ENCODE measurements around the gene C9orf72.
A peak's percentile ranks its signal among the peaks of the same experiment; 100 is the strongest.

The C9orf72 gene

GRCh38 chr9:27537756-27538155 lies 35.5 kb downstream of the C9orf72 start:
- no peaks in the 10 kb centered on the region for H3K36me3 ChIP-seq (ENCODE audit: control insufficient read depth, insufficient read depth, low read length)
- H3K9me3 ChIP-seq (ENCODE audit: control insufficient read depth, insufficient read depth, low read length) = no peaks in the 10 kb centered on the region
- H3K27me3 ChIP-seq (ENCODE audit: control insufficient read depth, insufficient read depth, low read length) = no peaks in the 10 kb centered on the region
- H3K4me1 ChIP-seq (ENCODE audit: control insufficient read depth, insufficient read depth, low read length) = peaks cover 5% of the 10 kb centered on the region; the same call in 1 of the 2 replicates
- no peak overlapping the region for H3K9ac ChIP-seq (ENCODE audit: low read depth, low read length)
- no peak overlapping the region for H3K27ac ChIP-seq (ENCODE audit: low read depth, low read length)
- no peak overlapping the region for H3K4me3 ChIP-seq (ENCODE audit: low read depth, low read length)

- no peak overlapping the region for H3K27ac ChIP-seq (ENCODE audit: low read depth, low read length)
- peaks cover 5% of the 10 kb centered on the region; the same call in 1 of the 2 replicates for H3K4me1 ChIP-seq (ENCODE audit: control insufficient read depth, insufficient read depth, low read length)
- no peak overlapping the region for H3K4me3 ChIP-seq (ENCODE audit: low read depth, low read length)
Measured at GRCh38 chr9:27537027-27537435, 36.2 kb downstream of the C9orf72 start.

GRCh38 chr9:27536168-27536567 lies 37.1 kb downstream of the C9orf72 start:
- no peak overlapping the region for H3K4me3 ChIP-seq (ENCODE audit: low read depth, low read length)
- peaks cover 5% of the 10 kb centered on the region; the same call in 1 of the 2 replicates for H3K4me1 ChIP-seq (ENCODE audit: control insufficient read depth, insufficient read depth, low read length)
- no peaks in the 10 kb centered on the region for H3K36me3 ChIP-seq (ENCODE audit: control insufficient read depth, insufficient read depth, low read length)
- no peak overlapping the region for H3K27ac ChIP-seq (ENCODE audit: low read depth, low read length)
- no peaks in the 10 kb centered on the region for H3K9me3 ChIP-seq (ENCODE audit: control insufficient read depth, insufficient read depth, low read length)
- H3K9ac ChIP-seq (ENCODE audit: low read depth, low read length) = no peak overlapping the region
- H3K27me3 ChIP-seq (ENCODE audit: control insufficient read depth, insufficient read depth, low read length) = no peaks in the 10 kb centered on the region

More at GRCh38 chr9:27537027-27537435, 36.2 kb downstream of the C9orf72 start:
- Histone ChIP-seq H3K27me3 (ENCODE audit: control insufficient read depth, insufficient read depth, low read length) (no peaks in the 10 kb centered on the region), H3K36me3 (ENCODE audit: control insufficient read depth, insufficient read depth, low read length) (no peaks in the 10 kb centered on the region), H3K9ac (ENCODE audit: low read depth, low read length) (no peak overlapping the region), H3K9me3 (ENCODE audit: control insufficient read depth, insufficient read depth, low read length) (no peaks in the 10 kb centered on the region)

- H3K9ac ChIP-seq (ENCODE audit: low read depth, low read length) = no peak overlapping the region
- H3K27me3 ChIP-seq (ENCODE audit: control insufficient read depth, insufficient read depth, low read length) = no peaks in the 10 kb centered on the region
Measured at GRCh38 chr9:27535701-27536118, 37.6 kb downstream of the C9orf72 start.

GRCh38 chr9:27534658-27535209 lies 38.5 kb downstream of the C9orf72 start:
- Histone ChIP-seq H3K27ac (ENCODE audit: low read depth, low read length) (no peak overlapping the region), H3K9me3 (ENCODE audit: control insufficient read depth, insufficient read depth, low read length) (no peaks in the 10 kb centered on the region), H3K36me3 (ENCODE audit: control insufficient read depth, insufficient read depth, low read length) (no peaks in the 10 kb centered on the region), H3K9ac (ENCODE audit: low read depth, low read length) (no peak overlapping the region), H3K4me1 (ENCODE audit: control insufficient read depth, insufficient read depth, low read length) (peaks cover 10% of the 10 kb centered on the region), H3K4me3 (ENCODE audit: low read depth, low read length) (no peak overlapping the region), H3K27me3 (ENCODE audit: control insufficient read depth, insufficient read depth, low read length) (no peaks in the 10 kb centered on the region)

More at GRCh38 chr9:27535701-27536118, 37.6 kb downstream of the C9orf72 start:
- H3K27ac ChIP-seq (ENCODE audit: low read depth, low read length) = no peak overlapping the region
- no peaks in the 10 kb centered on the region for H3K9me3 ChIP-seq (ENCODE audit: control insufficient read depth, insufficient read depth, low read length)
- peaks cover 5% of the 10 kb centered on the region; the same call in 1 of the 2 replicates for H3K4me1 ChIP-seq (ENCODE audit: control insufficient read depth, insufficient read depth, low read length)
- H3K4me3 ChIP-seq (ENCODE audit: low read depth, low read length) = no peak overlapping the region
- H3K36me3 ChIP-seq (ENCODE audit: control insufficient read depth, insufficient read depth, low read length) = no peaks in the 10 kb centered on the region

GRCh38 chr9:27534131-27534530 lies 39.1 kb downstream of the C9orf72 start:
- H3K4me3 ChIP-seq (ENCODE audit: low read depth, low read length) = no peak overlapping the region
- no peaks in the 10 kb centered on the region for H3K9me3 ChIP-seq (ENCODE audit: control insufficient read depth, insufficient read depth, low read length)
- H3K27me3 ChIP-seq (ENCODE audit: control insufficient read depth, insufficient read depth, low read length) = no peaks in the 10 kb centered on the region
- peaks cover 10% of the 10 kb centered on the region for H3K4me1 ChIP-seq (ENCODE audit: control insufficient read depth, insufficient read depth, low read length)
- no peaks in the 10 kb centered on the region for H3K36me3 ChIP-seq (ENCODE audit: control insufficient read depth, insufficient read depth, low read length)
- H3K27ac ChIP-seq (ENCODE audit: low read depth, low read length) = no peak overlapping the region
- no peak overlapping the region for H3K9ac ChIP-seq (ENCODE audit: low read depth, low read length)

- H3K27me3 ChIP-seq (ENCODE audit: control insufficient read depth, insufficient read depth, low read length) = no peaks in the 10 kb centered on the region
- no peak overlapping the region for H3K9ac ChIP-seq (ENCODE audit: low read depth, low read length)
- no peaks in the 10 kb centered on the region for H3K9me3 ChIP-seq (ENCODE audit: control insufficient read depth, insufficient read depth, low read length)
- H3K4me3 ChIP-seq (ENCODE audit: low read depth, low read length) = no peak overlapping the region
- no peak overlapping the region for H3K27ac ChIP-seq (ENCODE audit: low read depth, low read length)
- peaks cover 10% of the 10 kb centered on the region for H3K4me1 ChIP-seq (ENCODE audit: control insufficient read depth, insufficient read depth, low read length)
- no peaks in the 10 kb centered on the region for H3K36me3 ChIP-seq (ENCODE audit: control insufficient read depth, insufficient read depth, low read length)
Measured at GRCh38 chr9:27533311-27533710, 40.0 kb downstream of the C9orf72 start.

GRCh38 chr9:27532046-27532445 lies 41.2 kb downstream of the C9orf72 start:
- Histone ChIP-seq H3K27ac (ENCODE audit: low read depth, low read length) (no peak overlapping the region), H3K36me3 (ENCODE audit: control insufficient read depth, insufficient read depth, low read length) (no peaks in the 10 kb centered on the region)

GRCh38 chr9:27530915-27531755 lies 42.1 kb downstream of the C9orf72 start:
- Histone ChIP-seq H3K9ac (ENCODE audit: low read depth, low read length) (no peak overlapping the region), H3K4me1 (ENCODE audit: control insufficient read depth, insufficient read depth, low read length) (peaks cover 24% of the 10 kb centered on the region), H3K9me3 (ENCODE audit: control insufficient read depth, insufficient read depth, low read length) (no peaks in the 10 kb centered on the region), H3K27me3 (ENCODE audit: control insufficient read depth, insufficient read depth, low read length) (peaks cover 8% of the 10 kb centered on the region; the same call in 1 of the 2 replicates), H3K36me3 (ENCODE audit: control insufficient read depth, insufficient read depth, low read length) (no peaks in the 10 kb centered on the region), H3K4me3 (ENCODE audit: low read depth, low read length) (no peak overlapping the region), H3K27ac (ENCODE audit: low read depth, low read length) (no peak overlapping the region)

More at GRCh38 chr9:27532046-27532445, 41.2 kb downstream of the C9orf72 start:
- no peaks in the 10 kb centered on the region for H3K9me3 ChIP-seq (ENCODE audit: control insufficient read depth, insufficient read depth, low read length)
- peaks cover 20% of the 10 kb centered on the region for H3K4me1 ChIP-seq (ENCODE audit: control insufficient read depth, insufficient read depth, low read length)
- H3K9ac ChIP-seq (ENCODE audit: low read depth, low read length) = no peak overlapping the region
- H3K27me3 ChIP-seq (ENCODE audit: control insufficient read depth, insufficient read depth, low read length) = peaks cover 8% of the 10 kb centered on the region; the same call in 1 of the 2 replicates
- H3K4me3 ChIP-seq (ENCODE audit: low read depth, low read length) = no peak overlapping the region

- H3K36me3 ChIP-seq (ENCODE audit: control insufficient read depth, insufficient read depth, low read length) = no peaks in the 10 kb centered on the region
- H3K4me1 ChIP-seq (ENCODE audit: control insufficient read depth, insufficient read depth, low read length) = peaks cover 27% of the 10 kb centered on the region
- peaks cover 8% of the 10 kb centered on the region; the same call in 1 of the 2 replicates for H3K27me3 ChIP-seq (ENCODE audit: control insufficient read depth, insufficient read depth, low read length)
- H3K9ac ChIP-seq (ENCODE audit: low read depth, low read length) = peak within 1 kb of the TSS; percentile 71
- H3K27ac ChIP-seq (ENCODE audit: low read depth, low read length) = peak within 1 kb of the TSS; percentile 65
- H3K9me3 ChIP-seq (ENCODE audit: control insufficient read depth, insufficient read depth, low read length) = no peaks in the 10 kb centered on the region
- H3K4me3 ChIP-seq (ENCODE audit: low read depth, low read length) = peak within 1 kb of the TSS; percentile 89
Measured at GRCh38 chr9:27529316-27530278, 43.7 kb downstream of the C9orf72 start, which contains the start of gene MOB3B. TSS of gene MOB3B (minus strand) at chr9:27529814. CDS start at chr9:27455550, 74,264 bp downstream.
